ENCODE measurements around the gene ZNF780A.
"Not testable (repeated sequence)": the region's sequence is repeated elsewhere in the genome, so short reads cannot be mapped to it uniquely, and the experiment has no call there.

Gene ZNF780A

DNA sequence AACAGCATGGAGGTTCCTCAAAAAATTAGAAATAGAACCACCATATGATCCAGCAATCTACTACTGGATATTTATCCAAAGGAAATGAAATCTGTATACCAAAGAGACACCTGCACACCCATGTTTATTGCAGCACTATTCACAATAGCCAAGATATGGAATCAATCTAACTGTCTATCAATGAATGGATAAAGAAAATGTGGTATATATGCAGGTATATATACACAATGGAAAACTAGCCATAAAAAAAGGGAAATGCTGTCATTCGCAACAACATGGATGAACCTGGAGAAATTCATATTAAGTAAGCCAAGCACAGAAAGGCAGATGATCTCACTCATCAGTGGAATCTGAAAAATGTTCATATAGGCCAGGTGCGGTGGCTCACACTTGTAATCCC, 37.3 kb downstream of the ZNF780A start:
- DNase-seq (ENCODE audit: low read depth in 1 of 2, low spot score in 1 of 2) = no peak
- H3K4me3 ChIP-seq (replicated peaks; ENCODE audit: insufficient read depth, low read length) = no peak overlapping the region
- TF ChIP-seq, protein P1, sequence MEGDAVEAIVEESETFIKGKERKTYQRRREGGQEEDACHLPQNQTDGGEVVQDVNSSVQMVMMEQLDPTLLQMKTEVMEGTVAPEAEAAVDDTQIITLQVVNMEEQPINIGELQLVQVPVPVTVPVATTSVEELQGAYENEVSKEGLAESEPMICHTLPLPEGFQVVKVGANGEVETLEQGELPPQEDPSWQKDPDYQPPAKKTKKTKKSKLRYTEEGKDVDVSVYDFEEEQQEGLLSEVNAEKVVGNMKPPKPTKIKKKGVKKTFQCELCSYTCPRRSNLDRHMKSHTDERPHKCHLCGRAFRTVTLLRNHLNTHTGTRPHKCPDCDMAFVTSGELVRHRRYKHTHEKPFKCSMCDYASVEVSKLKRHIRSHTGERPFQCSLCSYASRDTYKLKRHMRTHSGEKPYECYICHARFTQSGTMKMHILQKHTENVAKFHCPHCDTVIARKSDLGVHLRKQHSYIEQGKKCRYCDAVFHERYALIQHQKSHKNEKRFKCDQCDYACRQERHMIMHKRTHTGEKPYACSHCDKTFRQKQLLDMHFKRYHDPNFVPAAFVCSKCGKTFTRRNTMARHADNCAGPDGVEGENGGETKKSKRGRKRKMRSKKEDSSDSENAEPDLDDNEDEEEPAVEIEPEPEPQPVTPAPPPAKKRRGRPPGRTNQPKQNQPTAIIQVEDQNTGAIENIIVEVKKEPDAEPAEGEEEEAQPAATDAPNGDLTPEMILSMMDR (IDR thresholded peaks at IDR 0.05; ENCODE audit: insufficient read depth, low read length) = no peak
- peak; percentile 3; the same call in 1 of the 2 replicates for TF ChIP-seq SPI1 (IDR thresholded peaks at IDR 0.05; ENCODE audit: borderline replicate concordance, low read depth)
- H3K27ac ChIP-seq (replicated peaks) = no peak overlapping the region
- H3K27me3 ChIP-seq (ENCODE audit: insufficient read depth, poor library complexity, severe bottlenecking) = no peaks in the 10 kb centered on the region

DNA sequence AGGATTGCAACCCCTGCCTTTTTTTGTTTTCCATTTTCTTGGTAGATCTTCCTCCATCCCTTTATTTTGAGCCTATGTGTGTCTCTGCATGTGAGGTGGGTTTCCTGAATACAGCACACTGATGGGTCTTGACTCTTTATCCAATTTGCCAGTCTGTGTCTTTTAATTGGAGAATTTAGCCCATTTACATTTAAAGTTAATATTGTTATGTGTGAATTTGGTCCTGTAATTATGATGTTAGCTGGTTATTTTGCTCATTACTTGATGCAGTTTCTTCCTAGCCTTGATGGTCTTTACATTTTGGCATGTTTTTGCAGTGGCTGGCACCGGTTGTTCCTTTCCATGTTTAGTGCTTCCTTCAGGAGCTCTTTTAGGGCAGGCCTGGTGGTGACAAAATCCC, 49.0 kb downstream of the ZNF780A start:
- DNase-seq (ENCODE audit: low read depth in 1 of 2, low spot score in 1 of 2); H3K27me3 ChIP-seq (ENCODE audit: insufficient read depth, poor library complexity, severe bottlenecking); H3K27ac ChIP-seq (replicated peaks); H3K4me3 ChIP-seq (replicated peaks; ENCODE audit: insufficient read depth, low read length): not testable (repeated sequence)

DNA sequence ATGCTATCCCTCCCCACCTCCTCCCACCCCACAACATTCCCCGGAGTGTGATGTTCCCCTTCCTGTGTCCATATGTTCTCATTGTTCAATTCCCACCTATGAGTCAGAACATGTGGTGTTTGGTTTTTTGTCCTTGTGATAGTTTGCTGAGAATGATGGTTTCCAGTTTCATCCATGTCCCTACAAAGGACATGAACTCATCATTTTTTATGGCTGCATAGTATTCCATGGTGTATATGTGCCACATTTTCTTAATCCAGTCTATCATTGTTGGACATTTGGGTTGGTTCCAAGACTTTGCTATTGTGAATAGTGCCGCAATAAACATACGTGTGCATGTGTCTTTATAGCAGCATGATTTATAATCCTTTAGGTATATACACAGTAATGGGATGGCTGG, 52.7 kb downstream of the ZNF780A start:
- H3K4me3 ChIP-seq (replicated peaks; ENCODE audit: insufficient read depth, low read length); DNase-seq (ENCODE audit: low read depth in 1 of 2, low spot score in 1 of 2); H3K27ac ChIP-seq (replicated peaks); H3K27me3 ChIP-seq (ENCODE audit: insufficient read depth, poor library complexity, severe bottlenecking): not testable (repeated sequence)

DNA sequence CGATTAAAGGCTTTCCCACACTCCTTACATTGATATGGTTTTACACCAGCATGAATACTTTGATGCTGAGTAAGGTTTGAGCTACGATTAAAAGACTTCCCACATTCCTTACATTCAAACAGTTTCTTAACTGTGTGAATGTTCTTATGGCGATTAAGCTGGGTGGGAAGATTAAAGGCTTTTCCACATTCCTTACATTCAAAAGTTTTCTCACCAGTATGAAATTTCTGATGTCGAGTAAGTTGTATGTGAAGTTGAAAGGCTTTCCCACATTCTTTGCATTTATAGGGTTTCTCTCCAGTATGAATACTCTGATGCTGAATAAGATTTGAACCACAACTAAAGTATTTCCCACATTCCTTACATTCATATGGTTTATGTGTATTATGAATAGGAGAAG, 54.7 kb downstream of the ZNF780A start:
- H3K27me3 ChIP-seq (ENCODE audit: insufficient read depth, poor library complexity, severe bottlenecking) = no peaks in the 10 kb centered on the region
- no peak for DNase-seq (ENCODE audit: low read depth in 1 of 2, low spot score in 1 of 2)
- no peak overlapping the region for H3K4me3 ChIP-seq (replicated peaks; ENCODE audit: insufficient read depth, low read length)
- no peak overlapping the region for H3K27ac ChIP-seq (replicated peaks)
- TF ChIP-seq, protein P1 (IDR thresholded peaks at IDR 0.05; ENCODE audit: insufficient read depth, low read length) = no peak
- TF ChIP-seq SPI1 (IDR thresholded peaks at IDR 0.05; ENCODE audit: borderline replicate concordance, low read depth) (no peak), POLR2AphosphoS5 (IDR thresholded peaks at IDR 0.05; ENCODE audit: low read depth) (no peak), GABPA (IDR thresholded peaks at IDR 0.05; ENCODE audit: low read depth) (no peak)
- TF ChIP-seq, protein P2, sequence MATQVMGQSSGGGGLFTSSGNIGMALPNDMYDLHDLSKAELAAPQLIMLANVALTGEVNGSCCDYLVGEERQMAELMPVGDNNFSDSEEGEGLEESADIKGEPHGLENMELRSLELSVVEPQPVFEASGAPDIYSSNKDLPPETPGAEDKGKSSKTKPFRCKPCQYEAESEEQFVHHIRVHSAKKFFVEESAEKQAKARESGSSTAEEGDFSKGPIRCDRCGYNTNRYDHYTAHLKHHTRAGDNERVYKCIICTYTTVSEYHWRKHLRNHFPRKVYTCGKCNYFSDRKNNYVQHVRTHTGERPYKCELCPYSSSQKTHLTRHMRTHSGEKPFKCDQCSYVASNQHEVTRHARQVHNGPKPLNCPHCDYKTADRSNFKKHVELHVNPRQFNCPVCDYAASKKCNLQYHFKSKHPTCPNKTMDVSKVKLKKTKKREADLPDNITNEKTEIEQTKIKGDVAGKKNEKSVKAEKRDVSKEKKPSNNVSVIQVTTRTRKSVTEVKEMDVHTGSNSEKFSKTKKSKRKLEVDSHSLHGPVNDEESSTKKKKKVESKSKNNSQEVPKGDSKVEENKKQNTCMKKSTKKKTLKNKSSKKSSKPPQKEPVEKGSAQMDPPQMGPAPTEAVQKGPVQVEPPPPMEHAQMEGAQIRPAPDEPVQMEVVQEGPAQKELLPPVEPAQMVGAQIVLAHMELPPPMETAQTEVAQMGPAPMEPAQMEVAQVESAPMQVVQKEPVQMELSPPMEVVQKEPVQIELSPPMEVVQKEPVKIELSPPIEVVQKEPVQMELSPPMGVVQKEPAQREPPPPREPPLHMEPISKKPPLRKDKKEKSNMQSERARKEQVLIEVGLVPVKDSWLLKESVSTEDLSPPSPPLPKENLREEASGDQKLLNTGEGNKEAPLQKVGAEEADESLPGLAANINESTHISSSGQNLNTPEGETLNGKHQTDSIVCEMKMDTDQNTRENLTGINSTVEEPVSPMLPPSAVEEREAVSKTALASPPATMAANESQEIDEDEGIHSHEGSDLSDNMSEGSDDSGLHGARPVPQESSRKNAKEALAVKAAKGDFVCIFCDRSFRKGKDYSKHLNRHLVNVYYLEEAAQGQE (IDR thresholded peaks at IDR 0.05; ENCODE audit: insufficient replicate concordance, low read depth) = no peak

DNA sequence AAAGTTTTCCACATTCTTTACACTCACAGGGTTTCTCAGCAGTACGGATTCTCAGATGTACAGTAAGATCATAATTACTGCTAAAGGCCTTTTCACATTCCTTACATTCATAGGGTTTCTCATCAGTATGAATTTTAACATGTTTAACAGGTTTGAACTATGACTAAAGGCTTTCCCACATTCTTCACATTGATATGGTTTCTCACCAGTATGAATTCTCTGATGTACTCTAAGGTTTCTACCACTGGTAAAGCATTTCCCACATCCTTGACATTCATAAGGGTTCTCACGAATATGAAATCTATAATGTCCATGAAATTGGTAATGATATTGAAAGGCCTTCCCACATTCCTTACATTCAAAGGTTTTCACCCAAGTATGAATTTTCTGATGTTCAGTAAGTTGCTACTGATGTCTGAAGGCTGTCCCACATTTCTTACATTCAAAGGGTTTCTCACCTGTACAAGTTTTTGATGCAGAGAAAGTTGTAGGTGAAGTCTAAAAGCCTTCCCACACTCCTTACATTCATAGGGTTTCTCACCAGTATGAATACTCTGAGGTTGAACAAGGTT, 56.7 kb downstream of the ZNF780A start:
- TF ChIP-seq, protein P1 (IDR thresholded peaks at IDR 0.05; ENCODE audit: insufficient read depth, low read length) = no peak
- TF ChIP-seq SPI1 (IDR thresholded peaks at IDR 0.05; ENCODE audit: borderline replicate concordance, low read depth) (no peak), GABPA (IDR thresholded peaks at IDR 0.05; ENCODE audit: low read depth) (no peak), POLR2AphosphoS5 (IDR thresholded peaks at IDR 0.05; ENCODE audit: low read depth) (no peak)
- TF ChIP-seq, protein P2 (IDR thresholded peaks at IDR 0.05; ENCODE audit: insufficient replicate concordance, low read depth) = no peak
- DNase-seq (ENCODE audit: low read depth in 1 of 2, low spot score in 1 of 2) = no peak
- no peak overlapping the region for H3K4me3 ChIP-seq (replicated peaks; ENCODE audit: insufficient read depth, low read length)
- no peak overlapping the region for H3K27ac ChIP-seq (replicated peaks)
- H3K27me3 ChIP-seq (ENCODE audit: insufficient read depth, poor library complexity, severe bottlenecking) = no peaks in the 10 kb centered on the region
